H1 (cell line): ENCODE results near the gene TSPAN4. TPM values are rescaled to one million over a fixed set of nuclear protein-coding genes. Genes with fewer than 3 reads are reported as not detected.
A peak's percentile ranks its signal among the peaks of the same experiment; 100 is the strongest.

Experiments
- CTCF ChIA-PET: fragments of 300-600 bp; sonication (Branson Sonifier 250); formaldehyde crosslinking; loops from one replicate; lab custom pipeline; 2021; ENCODE audit not compliant: partially characterized antibody; lab: Charles Lee
- POLR2A ChIA-PET: fragments of 300-600 bp; sonication (Branson Sonifier 250); formaldehyde crosslinking; loops from one replicate; lab custom pipeline; 2021; ENCODE audit warnings: inconsistent platforms; ENCODE audit not compliant: partially characterized antibody; lab: Charles Lee
- DNase-seq, 2 experiments: peaks; one replicate each; pipeline versions ENCODE4 v3.0.0 to v3.0.0-alpha.2; 2010 to 2022; ENCODE audit warnings: low spot score in 2 of 2, low read depth in 1 of 2, mixed read lengths in 1 of 2
- FAIRE-seq: peaks from 2 replicates; lab custom pipeline; 2011; peaks lifted over from hg19 to GRCh38; lab: Jason Lieb, UNC
- H2AFZ ChIP-seq: 2 replicates; pipeline ENCODE4 v1.8.1; 2012; ENCODE audit warnings: low read length, inconsistent platforms
- H2AK5ac ChIP-seq: 2 replicates; pipeline ENCODE4 v1.6.1; 2013; ENCODE audit warnings: low read depth, low read length
- H2BK120ac ChIP-seq: replicated peaks from 2 replicates; pipeline ENCODE3; 2013; ENCODE audit warnings: low read depth, low read length, inconsistent platforms
- H2BK12ac ChIP-seq: 2 replicates; pipeline ENCODE4 v1.6.1; 2013; ENCODE audit warnings: low read depth, low read length
- H2BK15ac ChIP-seq: 2 replicates; pipeline ENCODE4 v1.6.1; 2013; ENCODE audit warnings: low read length
- H2BK20ac ChIP-seq: 2 replicates; pipeline ENCODE4 v1.6.1; 2013; ENCODE audit warnings: low read length
- H2BK5ac ChIP-seq: 2 replicates; pipeline ENCODE4 v1.6.1; 2013; ENCODE audit warnings: low read depth, low read length
- H3K14ac ChIP-seq: 2 replicates; pipeline ENCODE4 v1.6.1; 2013; ENCODE audit warnings: inconsistent platforms; ENCODE audit not compliant: insufficient read length
- H3K18ac ChIP-seq: 2 replicates; pipeline ENCODE4 v1.6.1; 2013; ENCODE audit warnings: low read length; ENCODE audit errors: extremely low read depth
- H3K23ac ChIP-seq: 2 replicates; pipeline ENCODE4 v1.6.1; 2013; ENCODE audit warnings: inconsistent platforms; ENCODE audit not compliant: insufficient read length
- H3K23me2 ChIP-seq: 2 replicates; pipeline ENCODE4 v1.6.1; 2013; ENCODE audit warnings: low read depth, low read length
- H3K27ac ChIP-seq: 2 replicates; pipeline ENCODE4 v1.6.1; 2011; ENCODE audit warnings: low read depth, low read length, inconsistent platforms
- H3K27me3 ChIP-seq, 4 experiments: replicated peaks in 1 of 4; 1 replicate in 1 of 4; 2 replicates in 3 of 4; pipeline versions ENCODE4 v1.6.1 to v1.8.1; 2011 to 2013; ENCODE audit warnings: low read length in 3 of 4, mild to moderate bottlenecking in 3 of 4, inconsistent platforms in 2 of 4, mixed read lengths in 2 of 4, moderate library complexity in 1 of 4; ENCODE audit not compliant: control insufficient read depth in 3 of 4, insufficient read depth in 3 of 4; ENCODE audit errors: extremely low read depth in 1 of 4
- H3K36me3 ChIP-seq, 4 experiments: 2 replicates each; pipeline versions ENCODE4 v1.6.1 to v1.8.1; 2011 to 2013; ENCODE audit warnings: mild to moderate bottlenecking in 4 of 4, low read length in 3 of 4, moderate library complexity in 2 of 4, control low read depth in 1 of 4, inconsistent platforms in 1 of 4; ENCODE audit not compliant: insufficient read depth in 4 of 4, control insufficient read depth in 2 of 4
- H3K4ac ChIP-seq: replicated peaks from 2 replicates; pipeline ENCODE3; 2013; ENCODE audit warnings: low read length, low read depth, mixed read lengths, inconsistent platforms; ENCODE audit not compliant: insufficient read length
- H3K4me1 ChIP-seq, 4 experiments: replicated peaks in 1 of 4; 1 replicate in 1 of 4; 2 replicates in 3 of 4; pipeline versions ENCODE4 v1.6.1 to v1.8.1; 2011 to 2013; ENCODE audit warnings: low read length in 3 of 4, inconsistent platforms in 2 of 4, mixed read lengths in 1 of 4; ENCODE audit not compliant: insufficient read depth in 4 of 4, control insufficient read depth in 3 of 4
- H3K4me2 ChIP-seq, 2 experiments: 2 replicates each; pipeline versions ENCODE4 v1.6.1 to v1.8.1; 2011 to 2013; ENCODE audit warnings: low read depth in 2 of 2, low read length in 2 of 2, control low read depth in 1 of 2, inconsistent platforms in 1 of 2, mild to moderate bottlenecking in 1 of 2; ENCODE audit not compliant: insufficient read depth in 1 of 2
- H3K4me3 ChIP-seq, 4 experiments: fragments of 200-600, 300-600 bp in 1 of 4; sonication (generic), shearing (Covaris generic), sonication (Bioruptor Twin) in 1 of 4; 2 replicates each; pipeline versions ENCODE4 v1.5.1 to v1.8.1; 2011 to 2016; ENCODE audit warnings: low read length in 4 of 4, low read depth in 3 of 4, control low read depth in 2 of 4, inconsistent platforms in 2 of 4, mild to moderate bottlenecking in 2 of 4, mixed read lengths in 1 of 4, moderate library complexity in 1 of 4; ENCODE audit not compliant: insufficient read depth in 2 of 4; ENCODE audit errors: extremely low read depth in 1 of 4
- H3K56ac ChIP-seq: replicated peaks from 2 replicates; pipeline ENCODE3; 2013; ENCODE audit warnings: low read depth, mild to moderate bottlenecking, mixed read lengths, low read length, inconsistent platforms; ENCODE audit not compliant: insufficient read length
- H3K79me1 ChIP-seq: 2 replicates; pipeline ENCODE4 v1.6.1; 2013; ENCODE audit warnings: low read depth, low read length, control low read depth
- H3K79me2 ChIP-seq, 2 experiments: 2 replicates each; pipeline versions ENCODE4 v1.6.1 to v1.8.1; 2012 to 2013; ENCODE audit warnings: low read length in 2 of 2, mild to moderate bottlenecking in 2 of 2, inconsistent platforms in 1 of 2; ENCODE audit not compliant: insufficient read depth in 2 of 2, control insufficient read depth in 1 of 2
- H3K9ac ChIP-seq, 4 experiments: replicated peaks in 1 of 4; 1 replicate in 1 of 4; 2 replicates in 3 of 4; pipeline versions ENCODE4 v1.6.1 to v1.8.1; 2011 to 2013; ENCODE audit warnings: low read depth in 3 of 4, low read length in 3 of 4, control low read depth in 2 of 4, mild to moderate bottlenecking in 2 of 4, moderate library complexity in 2 of 4, inconsistent platforms in 1 of 4; ENCODE audit errors: extremely low read depth in 1 of 4
- H3K9me3 ChIP-seq, 2 experiments: 2 replicates each; pipeline versions ENCODE4 v1.6.1 to v1.8.1; 2012 to 2013; ENCODE audit warnings: mild to moderate bottlenecking in 2 of 2, moderate library complexity in 2 of 2, control low read depth in 1 of 2, inconsistent platforms in 1 of 2, low read depth in 1 of 2, low read length in 1 of 2, mixed read lengths in 1 of 2; ENCODE audit not compliant: insufficient read depth in 2 of 2
- H4K20me1 ChIP-seq, 2 experiments: replicated peaks in 1 of 2; 2 replicates each; pipeline versions ENCODE3 to v1.8.1; 2011 to 2013; ENCODE audit warnings: inconsistent platforms in 2 of 2, low read length in 2 of 2, mild to moderate bottlenecking in 1 of 2; ENCODE audit not compliant: insufficient read depth in 2 of 2, control insufficient read depth in 1 of 2
- H4K5ac ChIP-seq: 2 replicates; pipeline ENCODE4 v1.6.1; 2013; ENCODE audit warnings: low read length, low read depth, mixed read lengths, inconsistent platforms; ENCODE audit not compliant: insufficient read length
- H4K8ac ChIP-seq: 2 replicates; pipeline ENCODE4 v1.8.0; 2013; ENCODE audit warnings: mild to moderate bottlenecking, moderate library complexity, low read length, inconsistent platforms; ENCODE audit not compliant: insufficient read depth; ENCODE audit errors: extremely low read depth
- H4K91ac ChIP-seq: replicated peaks from 2 replicates; pipeline ENCODE3; 2013; ENCODE audit warnings: low read length, mixed read lengths, inconsistent platforms; ENCODE audit not compliant: insufficient read length
- CREB1 ChIP-seq: IDR thresholded peaks from 2 replicates; pipeline ENCODE4 v1.6.1; 2012; ENCODE audit warnings: inconsistent platforms
- E2F6 ChIP-seq: IDR thresholded peaks from 2 replicates; pipeline ENCODE4 v1.6.1; 2012; ENCODE audit warnings: inconsistent platforms
- GABPA ChIP-seq: IDR thresholded peaks from 2 replicates; pipeline ENCODE4 v1.6.1; 2011; ENCODE audit warnings: mild to moderate bottlenecking, low read length, moderate library complexity, borderline replicate concordance; ENCODE audit not compliant: insufficient read depth
- HDAC2 ChIP-seq, 2 experiments: fragments of 300-600 bp in 1 of 2; sonication (generic) in 1 of 2; IDR thresholded peaks; 2 replicates each; pipeline ENCODE4 v1.6.1; 2011 to 2012; ENCODE audit warnings: low read depth in 2 of 2, low read length in 2 of 2, mild to moderate bottlenecking in 2 of 2, moderate library complexity in 2 of 2, borderline replicate concordance in 1 of 2, inconsistent platforms in 1 of 2
- KDM4A ChIP-seq: IDR thresholded peaks from one replicate; pipeline ENCODE4 v1.7.1; 2012; ENCODE audit warnings: low read depth, mild to moderate bottlenecking, moderate library complexity, low read length, inconsistent platforms; ENCODE audit not compliant: severe bottlenecking
- POLR2AphosphoS5 ChIP-seq: IDR thresholded peaks from 2 replicates; pipeline ENCODE4 v1.6.1; 2011; ENCODE audit warnings: low read depth, low read length
- POU5F1 ChIP-seq: IDR thresholded peaks from 2 replicates; pipeline ENCODE4 v1.6.1; 2011; ENCODE audit warnings: low read depth, mild to moderate bottlenecking, low read length, moderate library complexity
- RAD21 ChIP-seq, 2 experiments: IDR thresholded peaks in 1 of 2; conservative IDR thresholded peaks in 1 of 2; 2 replicates each; pipeline ENCODE4 v1.6.1; 2011; ENCODE audit warnings: low read depth in 2 of 2, low read length in 2 of 2, improper control_type of control experiment in 1 of 2, inconsistent platforms in 1 of 2, mild to moderate bottlenecking in 1 of 2, moderate library complexity in 1 of 2
- SIX5 ChIP-seq: IDR thresholded peaks from 2 replicates; pipeline ENCODE4 v1.6.1; 2011; ENCODE audit warnings: mild to moderate bottlenecking, low read depth, low read length
- ZNF274 ChIP-seq: IDR thresholded peaks from 2 replicates; pipeline ENCODE4 v1.7.0; 2012; ENCODE audit warnings: low read length, borderline replicate concordance; ENCODE audit errors: extremely low read depth
- WGBS, 2 experiments: shearing (Covaris generic) in 1 of 2; methylation state at CpG; one replicate each; pipeline versions ENCODE4 v1.1.6 to v1.1.7; 2013 to 2015; ENCODE audit warnings: low lambda C conversion rate in 2 of 2, mixed read lengths in 2 of 2, inconsistent platforms in 1 of 2, low coverage in 1 of 2, missing lambda C conversion rate in 1 of 2; ENCODE audit not compliant: insufficient replicate concordance in 2 of 2, insufficient coverage in 1 of 2, insufficient read length in 1 of 2; ENCODE audit errors: extremely low coverage in 1 of 2, missing lambda C conversion rate in 1 of 2; 5-methylcytosine and 5-hydroxymethylcytosine counted together
- polyA plus RNA-seq, 7 experiments: library from polyadenylated mRNA; depleted of rRNA in 3 of 7; stranded (reverse) in 5 of 7; unstranded in 2 of 7; fragments of >200 nt in 5 of 7; fragments of 200-250 nt in 2 of 7; gene quantifications; 1 replicate in 5 of 7; 2 replicates in 1 of 7; 4 replicates in 1 of 7; pipeline versions ENCODE4 v1.2.1 to v1.2.3, GENCODE V29; 2011 to 2013; ENCODE audit warnings: missing spikeins in 2 of 7, mixed read lengths in 2 of 7
- total RNA-seq: library from RNA; stranded (reverse); fragmentation: NEBNext Ultra II Directional; extraction: Animal tissue kit (Norgen Biotek cat#: 25700); gene quantifications from 2 replicates; pipeline ENCODE4 v1.2.1, GENCODE V29; 2021

TSPAN4 gene
- total and polyA plus RNA-seq, 2 of the 8 experiments (the other 6 are each of a cell fraction or from before 2014, with no cell fraction given), result 74.1 to 145 TPM

- WGBS, 2 experiments, result 92% methylated on average over 22 of the region's 22 CpGs; no CpG with 5 or more reads in 1 of the 2 experiments
- H3K79me2 ChIP-seq, result peaks cover 0 to 15% of the 10 kb centered on the region in 2 experiments; a peak in 2 of 4 replicates
- TF ChIP-seq HDAC2 (IDR thresholded peaks at IDR 0.05; ENCODE audit: borderline replicate concordance in 1 of 2, low read depth in 2 of 2, low read length in 2 of 2) (no peak), GABPA (no peak), SIX5 (no peak), POU5F1 (no peak), CREB1 (no peak), E2F6 (no peak), ZNF274 (no peak), RAD21 (IDR thresholded peaks at IDR 0.05 in 1 of 2, conservative IDR thresholded peaks at IDR 0.05 in 1 of 2; ENCODE audit: low read depth in 2 of 2, low read length in 2 of 2) (no peak), POLR2AphosphoS5 (no peak; the same call in 1 of the 2 replicates), KDM4A (no peak)
Observed at GRCh38 chr11:837189-837989, 5.3 kb upstream of the TSPAN4 start.

More at GRCh38 chr11:837189-837989, 5.3 kb upstream of the TSPAN4 start:
- no peak overlapping the region for H2BK12ac ChIP-seq
- peaks cover 15% of the 10 kb centered on the region; the same call in 1 of the 2 replicates for H3K23me2 ChIP-seq
- H2BK15ac ChIP-seq, result no peak overlapping the region
- no peak overlapping the region for H4K91ac ChIP-seq
- no peak for DNase-seq
- H3K23ac ChIP-seq, result no peak overlapping the region
- peak overlapping the region; percentile 5; the same call in 1 of the 2 replicates for H4K8ac ChIP-seq
- ChIA-PET POLR2A (interaction anchor here (0.6 to 53.0 kb wide), 6 partner anchors 7 to 322 kb away, joined by 3 to 1917 read pairs (median 119); partner anchors contain the start of genes CD151, CEND1, CRACR2B and GATD1), CTCF (interaction anchor here (0.5 to 5.2 kb wide), 15 partner anchors 9 to 706 kb away, joined by 3 to 26 read pairs (median 5); partner anchors contain the start of genes CRACR2B and PNPLA2)
- no peak overlapping the region for H3K14ac ChIP-seq
- no peak overlapping the region for H3K56ac ChIP-seq
- no peak overlapping the region for H2BK120ac ChIP-seq
- H4K20me1 ChIP-seq, result peaks cover 3 to 40% of the 10 kb centered on the region in 2 experiments
- H3K27me3 ChIP-seq, result peaks cover 0 to under 1% (median under 1%) of the 10 kb centered on the region in 4 experiments; a peak in 2 of 7 replicates
- H4K5ac ChIP-seq, result no peak overlapping the region
- H3K79me1 ChIP-seq, result peaks cover 9% of the 10 kb centered on the region; the same call in 1 of the 2 replicates
- H2AFZ ChIP-seq, result no peak overlapping the region
- H2BK20ac ChIP-seq, result no peak overlapping the region
- peak overlapping the region; percentile 53 for H3K4ac ChIP-seq
- H3K18ac ChIP-seq, result no peak overlapping the region
- FAIRE-seq, result no peak
- H2AK5ac ChIP-seq, result no peak overlapping the region
- H3K9ac ChIP-seq, result no peak overlapping the region
- H3K4me3 ChIP-seq, result no peak overlapping the region
- H3K4me1 ChIP-seq, result peaks cover 0 to 23% (median 17%) of the 10 kb centered on the region in 4 experiments; a peak in 6 of 7 replicates
- no peaks in the 10 kb centered on the region for H3K9me3 ChIP-seq
- H3K36me3 ChIP-seq, result peaks cover 10 to 30% (median 24%) of the 10 kb centered on the region in 4 experiments; a peak in 7 of 8 replicates
- H2BK5ac ChIP-seq, result peak overlapping the region; percentile 7; the same call in 1 of the 2 replicates
- H3K4me2 ChIP-seq, result no peak overlapping the region
- no peak overlapping the region for H3K27ac ChIP-seq
